Ishikawa (cell line): Measurements from ENCODE around the gene COL2A1.

Source experiments
- CEBPB ChIP-seq: IDR thresholded peaks from 2 replicates; pipeline ENCODE4 v1.6.1; 2012
- CREB1 ChIP-seq: IDR thresholded peaks from 2 replicates; pipeline ENCODE4 v1.6.1; 2012; ENCODE audit warnings: low read depth
- EP300 ChIP-seq: IDR thresholded peaks from 2 replicates; pipeline ENCODE4 v1.6.1; 2012; ENCODE audit warnings: borderline replicate concordance
- NFIC ChIP-seq: IDR thresholded peaks from 2 replicates; pipeline ENCODE4 v1.6.1; 2012
- RAD21 ChIP-seq: IDR thresholded peaks from 2 replicates; pipeline ENCODE4 v1.6.1; 2012; ENCODE audit warnings: low read depth
- REST ChIP-seq: IDR thresholded peaks from 2 replicates; pipeline ENCODE4 v1.6.1; 2012; ENCODE audit warnings: low read depth, mild to moderate bottlenecking
- TAF1 ChIP-seq: IDR thresholded peaks from 2 replicates; pipeline ENCODE4 v1.6.1; 2012; ENCODE audit warnings: low read depth, mild to moderate bottlenecking
- TCF12 ChIP-seq: IDR thresholded peaks from 2 replicates; pipeline ENCODE4 v1.6.1; 2012; ENCODE audit warnings: low read depth
- USF1 ChIP-seq: IDR thresholded peaks from 2 replicates; pipeline ENCODE4 v1.6.1; 2012

GRCh38 chr12:48036818-48037217 is 32.5 kb upstream of the COL2A1 start:
- TF ChIP-seq CEBPB (no peak), TAF1 (no peak), NFIC (no peak), CREB1 (no peak), TCF12 (no peak), USF1 (no peak), EP300 (no peak), RAD21 (no peak), REST (no peak)
